Activated CD8-positive, alpha-beta T cell treated with anti-CD3 and anti-CD28 coated beads for 36 hours (primary cell): Measurements from ENCODE around the gene TNFAIP3. TPM values are rescaled to one million over a fixed set of nuclear protein-coding genes. Genes with fewer than 3 reads are reported as not detected.
"Not testable (repeated sequence)": the region's sequence is repeated elsewhere in the genome, so short reads cannot be mapped to it uniquely, and the experiment has no call there.

ENCODE experiments used
- ATAC-seq: fragments of 200-7000 bp; cut with Tn5 transposase; one replicate; pipeline ENCODE4 v1.10.0; 2021; ENCODE audit warnings: mild to moderate bottlenecking, moderate library complexity
- CTCF ChIA-PET: fragments of 350-600 bp; sonication (Branson Sonifier 250); formaldehyde crosslinking; loops from one replicate; lab custom pipeline; 2021; ENCODE audit warnings: antibody characterized with exemption; lab: Charles Lee
- POLR2A ChIA-PET: fragments of 350-600 bp; sonication (Branson Sonifier 250); formaldehyde crosslinking; loops from one replicate; lab custom pipeline; 2021; ENCODE audit warnings: antibody characterized with exemption; lab: Charles Lee
- DNase-seq: peaks from one replicate; pipeline ENCODE4 v3.0.0-alpha.2; 2020
- H3K27ac Mint-ChIP-seq: one replicate; pipeline ENCODE4 v1.8.0; 2021; ENCODE audit warnings: mild to moderate bottlenecking, mixed read lengths
- H3K27me3 Mint-ChIP-seq: one replicate; pipeline ENCODE4 v1.8.0; 2021; ENCODE audit warnings: mixed read lengths
- H3K36me3 Mint-ChIP-seq: one replicate; pipeline ENCODE4 v1.8.0; 2021; ENCODE audit warnings: low read depth, mixed read lengths
- H3K4me1 Mint-ChIP-seq: one replicate; pipeline ENCODE4 v1.8.0; 2021; ENCODE audit warnings: low read depth, mixed read lengths
- H3K4me3 Mint-ChIP-seq: one replicate; pipeline ENCODE4 v1.8.0; 2021; ENCODE audit warnings: mild to moderate bottlenecking, moderate library complexity, mixed read lengths
- H3K9me3 Mint-ChIP-seq: one replicate; pipeline ENCODE4 v1.8.0; 2021; ENCODE audit warnings: mixed read lengths
- intact Hi-C: fragments of 100-400 bp; cut with micrococcal nuclease; formaldehyde crosslinking; loops from one replicate; pipeline ENCODE4 v1.10.0; 2022
- total RNA-seq, 2 experiments: library from RNA; stranded (reverse); gene quantifications; one replicate each; pipeline ENCODE4 v1.2.3, GENCODE V29; 2021
- TF ChIP-seq, protein P1 (sequence below): fragments of 200-600 bp; IDR thresholded peaks from one replicate; pipeline ENCODE4 v1.8.0; 2022; ENCODE audit warnings: antibody characterized with exemption, mild to moderate bottlenecking

The TNFAIP3 gene
- total RNA-seq, 2 experiments from 2014 or later, result 399 to 402 TPM

DNA sequence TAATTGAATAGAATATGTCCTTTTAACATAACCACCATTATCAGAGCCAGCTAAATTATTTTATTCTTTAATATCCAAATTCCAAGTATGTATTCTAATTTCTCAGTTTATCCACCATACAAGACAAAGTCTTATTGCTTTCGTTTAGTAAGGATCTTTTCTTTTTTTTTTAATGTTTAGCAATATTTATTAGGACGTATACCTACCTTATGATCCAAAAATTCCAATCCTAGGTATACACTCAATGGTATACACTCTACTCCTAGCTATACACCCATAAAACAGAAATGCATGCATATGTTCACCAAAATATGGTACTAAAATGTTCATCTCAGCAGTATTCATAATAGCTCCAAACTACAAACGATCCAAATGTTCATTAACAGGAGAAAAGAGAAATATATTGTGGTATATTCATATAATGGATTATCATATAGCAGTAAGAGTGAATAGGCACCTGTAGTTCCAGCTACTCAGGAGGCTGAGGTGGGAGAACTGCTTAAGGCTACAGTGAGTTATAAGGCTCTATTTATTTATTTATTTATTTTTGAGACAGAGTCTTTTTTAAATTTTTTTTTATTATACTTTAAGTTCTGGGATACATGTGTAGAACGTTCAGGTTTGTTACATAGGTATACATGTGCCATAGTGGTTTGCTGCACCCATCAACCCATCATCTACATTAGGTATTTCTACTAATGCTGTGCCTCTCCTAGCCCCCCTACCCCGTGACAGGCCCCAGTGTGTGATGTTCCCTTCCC is 17.3 kb downstream of the TNFAIP3 start:
- Mint-ChIP-seq H3K4me3 (no peak overlapping the region), H3K36me3 (peaks cover 78% of the 10 kb centered on the region), H3K27me3 (no peaks in the 10 kb centered on the region), H3K9me3 (peaks cover 19% of the 10 kb centered on the region), H3K27ac (peak overlapping the region; percentile 86), H3K4me1 (peaks cover 52% of the 10 kb centered on the region)
- ChIA-PET CTCF (interaction anchor here (1.1 to 4.1 kb wide), 9 partner anchors 13 to 180 kb away, joined by 3 to 28 read pairs (median 4); partner anchors contain the start of gene TNFAIP3), POLR2A (interaction anchor here (0.6 to 4.5 kb wide), 5 partner anchors 10 to 230 kb away, joined by 3 to 26 read pairs (median 7); partner anchors contain the start of gene TNFAIP3)
- intact Hi-C loops, result no loop called here
- ATAC-seq (no peak), DNase-seq (no peak)
- TF ChIP-seq, protein P1, sequence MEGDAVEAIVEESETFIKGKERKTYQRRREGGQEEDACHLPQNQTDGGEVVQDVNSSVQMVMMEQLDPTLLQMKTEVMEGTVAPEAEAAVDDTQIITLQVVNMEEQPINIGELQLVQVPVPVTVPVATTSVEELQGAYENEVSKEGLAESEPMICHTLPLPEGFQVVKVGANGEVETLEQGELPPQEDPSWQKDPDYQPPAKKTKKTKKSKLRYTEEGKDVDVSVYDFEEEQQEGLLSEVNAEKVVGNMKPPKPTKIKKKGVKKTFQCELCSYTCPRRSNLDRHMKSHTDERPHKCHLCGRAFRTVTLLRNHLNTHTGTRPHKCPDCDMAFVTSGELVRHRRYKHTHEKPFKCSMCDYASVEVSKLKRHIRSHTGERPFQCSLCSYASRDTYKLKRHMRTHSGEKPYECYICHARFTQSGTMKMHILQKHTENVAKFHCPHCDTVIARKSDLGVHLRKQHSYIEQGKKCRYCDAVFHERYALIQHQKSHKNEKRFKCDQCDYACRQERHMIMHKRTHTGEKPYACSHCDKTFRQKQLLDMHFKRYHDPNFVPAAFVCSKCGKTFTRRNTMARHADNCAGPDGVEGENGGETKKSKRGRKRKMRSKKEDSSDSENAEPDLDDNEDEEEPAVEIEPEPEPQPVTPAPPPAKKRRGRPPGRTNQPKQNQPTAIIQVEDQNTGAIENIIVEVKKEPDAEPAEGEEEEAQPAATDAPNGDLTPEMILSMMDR, result no peak

- POLR2A ChIA-PET, result interaction anchor here (2.0 kb wide), 1 partner anchor 42 kb away, joined by 13 read pairs; no protein-coding TSS in a partner anchor
- ATAC-seq, DNase-seq, H3K4me3 Mint-ChIP-seq, intact Hi-C loops, H3K27me3 Mint-ChIP-seq: not testable (repeated sequence)
- peaks cover 20% of the 10 kb centered on the region for H3K9me3 Mint-ChIP-seq
- CTCF ChIA-PET, result interaction anchor here (0.8 to 2.1 kb wide), 5 partner anchors 17 to 184 kb away, joined by 3 to 14 read pairs (median 4); partner anchors contain the start of gene TNFAIP3
- H3K4me1 Mint-ChIP-seq, result peaks cover 51% of the 10 kb centered on the region
- peak overlapping the region; percentile 51 for H3K27ac Mint-ChIP-seq
- H3K36me3 Mint-ChIP-seq, result peaks cover 76% of the 10 kb centered on the region
Observed at GRCh38 chr6:137884910-137885229, 17.8 kb downstream of the TNFAIP3 start.

GRCh38 chr6:137886226-137886625 is 19.2 kb downstream of the TNFAIP3 start:
- ATAC-seq, H3K4me3 Mint-ChIP-seq, intact Hi-C loops, H3K27ac Mint-ChIP-seq, DNase-seq, H3K27me3 Mint-ChIP-seq: not testable (repeated sequence)
- POLR2A ChIA-PET, result interaction anchor here (0.6 to 1.1 kb wide), 2 partner anchors 40 to 234 kb away, joined by 3 read pairs; no protein-coding TSS in a partner anchor
- peaks cover 41% of the 10 kb centered on the region for H3K4me1 Mint-ChIP-seq
- peaks cover 21% of the 10 kb centered on the region for H3K9me3 Mint-ChIP-seq
- CTCF ChIA-PET, result interaction anchor here (1.4 to 1.6 kb wide), 2 partner anchors 14 to 19 kb away, joined by 3 read pairs; partner anchors contain the start of gene TNFAIP3
- H3K36me3 Mint-ChIP-seq, result peaks cover 64% of the 10 kb centered on the region

DNA sequence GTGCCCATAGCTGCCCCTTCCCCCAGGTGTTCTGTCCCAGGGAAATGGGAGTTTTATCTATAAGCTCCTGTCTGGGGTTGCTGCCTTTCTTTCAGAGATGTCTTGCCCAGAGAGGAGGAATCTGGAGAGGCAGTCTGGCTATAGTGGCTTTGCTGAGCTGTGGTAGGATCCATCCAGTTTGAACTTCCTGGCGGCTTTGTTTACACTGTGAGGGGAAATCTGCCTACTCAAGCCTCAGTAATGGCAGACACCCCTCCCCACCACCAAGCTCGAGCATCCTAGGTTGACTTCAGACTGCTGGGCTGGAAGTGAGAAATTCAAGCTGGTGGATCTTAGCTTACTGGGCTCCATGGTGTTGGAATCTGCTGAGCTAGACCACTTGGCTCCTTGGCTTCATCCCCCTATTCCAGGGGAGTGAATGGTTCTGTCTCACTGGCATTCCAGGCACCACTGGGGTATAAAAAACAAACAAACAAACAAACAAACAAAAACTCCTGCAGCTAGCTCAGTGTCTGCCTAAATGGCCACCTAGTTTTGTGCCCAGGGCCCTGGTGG is 24.0 kb downstream of the TNFAIP3 start:
- H3K27me3 Mint-ChIP-seq, result no peaks in the 10 kb centered on the region
- no peak overlapping the region for H3K4me3 Mint-ChIP-seq
- DNase-seq (no peak), ATAC-seq (no peak)
- intact Hi-C loops, result no loop called here
- ChIA-PET CTCF (interaction anchor here (1.2 to 2.0 kb wide), 4 partner anchors 9 to 54 kb away, joined by 3 to 7 read pairs (median 4); no protein-coding TSS in a partner anchor), POLR2A (interaction anchor here (0.8 to 2.0 kb wide), 3 partner anchors 9 to 12 kb away, joined by 4 to 5 read pairs (median 4); no protein-coding TSS in a partner anchor)
- TF ChIP-seq, protein P1, result no peak
- H3K9me3 Mint-ChIP-seq, result peaks cover 13% of the 10 kb centered on the region
- H3K36me3 Mint-ChIP-seq, result peaks cover 28% of the 10 kb centered on the region
- peaks cover 24% of the 10 kb centered on the region for H3K4me1 Mint-ChIP-seq
- H3K27ac Mint-ChIP-seq, result no peak overlapping the region

DNA sequence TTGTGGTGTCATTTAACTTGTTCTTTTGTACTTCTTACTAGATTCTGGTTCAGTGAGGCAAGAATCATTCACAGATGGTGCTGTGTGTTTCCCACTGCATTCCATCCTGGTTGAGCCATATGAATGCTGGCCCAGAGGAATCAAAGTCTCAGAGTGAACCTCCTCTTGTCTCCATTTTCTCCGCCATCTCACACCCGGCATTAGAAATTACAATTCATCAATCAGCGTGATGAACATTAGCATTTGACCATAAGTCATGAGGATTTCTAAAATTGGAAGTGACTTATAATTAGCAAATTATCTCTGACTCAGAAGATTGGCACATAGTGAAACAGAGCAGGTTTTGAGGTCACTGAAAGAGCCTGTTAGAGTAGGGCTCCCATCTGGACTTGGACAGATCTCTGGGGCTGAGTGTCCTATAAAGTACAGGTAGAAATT is 25.2 kb downstream of the TNFAIP3 start:
- intact Hi-C loops, result no loop called here
- CTCF ChIA-PET, result interaction anchor here (1.5 kb wide), 1 partner anchor 11 kb away, joined by 3 read pairs; no protein-coding TSS in a partner anchor
- DNase-seq (no peak), ATAC-seq (no peak)
- Mint-ChIP-seq H3K36me3 (peaks cover 15% of the 10 kb centered on the region), H3K9me3 (peaks cover 10% of the 10 kb centered on the region), H3K27ac (no peak overlapping the region), H3K27me3 (no peaks in the 10 kb centered on the region), H3K4me3 (no peak overlapping the region), H3K4me1 (peaks cover 22% of the 10 kb centered on the region)
- POLR2A ChIA-PET, result interaction anchor here (0.8 to 3.5 kb wide), 2 partner anchors 10 kb away, joined by 4 to 26 read pairs; no protein-coding TSS in a partner anchor
- TF ChIP-seq, protein P1, result no peak
